D341Med (cell line): ENCODE results near the gene LRRC3.
A peak's percentile ranks its signal among the peaks of the same experiment; 100 is the strongest.

Experiments
- DNase-seq: peaks from one replicate; pipeline ENCODE4 v3.0.0; 2012; ENCODE audit warnings: low spot score

The LRRC3 gene

GRCh38 chr21:44423941-44424607 lies 31.2 kb upstream of the LRRC3 start:
- no peak for DNase-seq

DNA sequence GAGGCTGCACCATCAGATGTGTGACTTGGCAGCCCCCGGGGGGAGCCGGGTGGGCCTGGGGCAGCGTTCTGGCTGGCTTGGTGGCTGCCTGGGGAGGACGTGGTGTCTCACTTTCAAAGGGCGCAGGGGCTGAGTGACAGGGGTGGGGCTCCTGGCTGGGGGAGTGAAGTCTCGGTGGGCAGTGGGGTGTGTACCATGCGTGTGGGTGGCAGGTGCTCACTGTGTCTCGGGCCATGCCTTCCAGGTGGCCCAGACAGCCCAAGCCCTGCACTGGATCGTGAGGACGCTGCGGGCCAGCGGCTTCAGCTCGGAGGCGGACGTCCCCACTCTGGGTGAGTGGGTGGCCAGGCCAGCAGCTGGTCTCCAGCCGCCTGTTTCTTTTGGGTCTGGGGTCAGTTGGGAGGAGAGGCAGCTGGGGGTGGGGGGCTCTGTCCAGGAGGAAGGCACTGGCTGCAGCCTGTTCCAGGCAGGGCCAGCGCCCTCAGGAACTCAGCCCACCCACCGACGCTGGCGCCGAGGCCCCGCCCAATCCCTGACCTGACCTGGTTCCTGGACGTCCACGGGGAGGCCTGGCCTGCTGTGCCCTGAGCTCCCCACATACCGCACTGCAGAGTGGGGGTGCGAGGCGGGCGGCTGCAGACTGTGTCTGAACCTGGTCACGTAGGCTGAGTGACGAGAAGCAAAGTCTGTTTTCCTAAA lies 30.6 kb upstream of the LRRC3 start:
- DNase-seq: no peak

DNA sequence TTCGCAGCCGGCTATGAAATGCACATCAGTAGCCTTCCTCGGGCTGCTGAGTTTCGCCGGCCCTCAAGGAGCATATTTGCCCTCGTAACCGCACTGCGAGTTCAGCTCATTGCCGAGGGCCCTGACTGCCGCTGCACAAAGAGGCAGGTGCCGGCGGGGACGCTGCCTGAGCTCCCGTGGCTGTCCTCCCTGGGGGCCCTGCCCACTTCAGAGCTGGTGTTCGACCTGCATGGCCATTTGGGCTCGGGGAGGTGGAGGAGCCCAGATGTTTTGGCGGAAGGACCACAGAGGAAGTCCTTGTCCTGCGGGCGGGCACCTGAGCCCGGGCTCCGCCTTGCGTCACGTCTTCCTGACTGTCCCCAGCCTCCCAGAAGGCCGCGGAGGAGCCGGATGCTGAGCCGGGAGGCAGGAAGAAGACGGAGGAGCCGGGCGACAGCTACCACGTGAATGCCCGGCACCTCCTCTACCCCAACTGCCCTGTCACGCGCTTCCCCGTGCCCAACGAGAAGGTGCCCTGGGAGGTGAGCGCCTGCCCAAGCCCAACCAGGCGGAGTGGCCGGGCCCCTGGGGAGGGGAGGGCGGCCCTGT lies 29.9 kb upstream of the LRRC3 start:
- no peak for DNase-seq

- no peak for DNase-seq
These were observed 29.2 kb upstream of the LRRC3 start for GRCh38 chr21:44425895-44426662.

GRCh38 chr21:44426663-44427191 lies 28.6 kb upstream of the LRRC3 start:
- DNase-seq: no peak

DNA sequence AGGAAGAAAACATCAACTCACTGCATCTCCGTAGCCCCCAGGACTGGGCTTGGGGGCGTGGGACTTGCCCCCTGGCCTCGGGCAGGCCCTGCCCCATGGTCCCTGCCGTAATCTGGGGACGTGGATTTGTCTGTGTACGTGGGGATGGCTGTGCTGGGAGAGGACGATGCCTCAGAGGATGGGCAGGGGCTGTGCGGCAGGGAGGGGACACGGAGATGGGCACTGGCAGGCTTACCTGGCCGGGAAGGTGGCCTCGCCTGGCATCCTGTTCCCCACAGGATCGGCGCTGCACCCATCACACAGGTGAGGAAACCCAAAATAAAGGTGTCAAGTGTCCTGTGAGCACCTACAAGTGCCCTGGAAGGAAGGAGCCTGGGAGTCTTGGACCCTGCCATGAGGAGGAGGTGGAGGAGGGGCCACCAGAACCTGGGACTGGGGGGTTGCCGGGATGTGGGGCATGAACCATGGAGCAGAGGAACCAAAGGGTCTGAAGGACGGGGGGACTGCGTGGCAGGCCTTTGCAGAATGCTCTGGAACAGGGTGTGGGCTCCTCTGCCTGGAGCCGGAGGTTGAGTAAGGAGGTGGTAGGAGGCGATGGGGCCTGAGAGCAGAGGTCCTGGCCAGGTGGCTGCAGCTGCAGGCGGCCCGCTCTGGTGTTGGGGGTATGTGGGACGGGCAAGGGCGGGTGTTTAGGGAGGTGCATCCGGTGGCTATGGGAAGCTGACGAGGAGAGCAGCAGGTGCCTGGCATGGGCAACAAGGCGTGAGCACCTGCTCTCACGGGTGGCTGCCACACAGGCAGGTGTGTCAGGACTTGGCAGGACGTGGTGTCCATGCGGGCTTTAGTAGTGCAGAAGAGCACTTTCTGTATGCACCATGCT lies 27.8 kb upstream of the LRRC3 start:
- no peak for DNase-seq

GRCh38 chr21:44428281-44428960 lies 26.9 kb upstream of the LRRC3 start:
- peak; percentile 35 for DNase-seq

- no peak for DNase-seq
These were observed 25.4 kb upstream of the LRRC3 start for GRCh38 chr21:44429894-44430293.

- no peak for DNase-seq
These were observed 24.0 kb upstream of the LRRC3 start for GRCh38 chr21:44431300-44431699.

GRCh38 chr21:44432841-44433790 lies 22.2 kb upstream of the LRRC3 start:
- no peak for DNase-seq

DNA sequence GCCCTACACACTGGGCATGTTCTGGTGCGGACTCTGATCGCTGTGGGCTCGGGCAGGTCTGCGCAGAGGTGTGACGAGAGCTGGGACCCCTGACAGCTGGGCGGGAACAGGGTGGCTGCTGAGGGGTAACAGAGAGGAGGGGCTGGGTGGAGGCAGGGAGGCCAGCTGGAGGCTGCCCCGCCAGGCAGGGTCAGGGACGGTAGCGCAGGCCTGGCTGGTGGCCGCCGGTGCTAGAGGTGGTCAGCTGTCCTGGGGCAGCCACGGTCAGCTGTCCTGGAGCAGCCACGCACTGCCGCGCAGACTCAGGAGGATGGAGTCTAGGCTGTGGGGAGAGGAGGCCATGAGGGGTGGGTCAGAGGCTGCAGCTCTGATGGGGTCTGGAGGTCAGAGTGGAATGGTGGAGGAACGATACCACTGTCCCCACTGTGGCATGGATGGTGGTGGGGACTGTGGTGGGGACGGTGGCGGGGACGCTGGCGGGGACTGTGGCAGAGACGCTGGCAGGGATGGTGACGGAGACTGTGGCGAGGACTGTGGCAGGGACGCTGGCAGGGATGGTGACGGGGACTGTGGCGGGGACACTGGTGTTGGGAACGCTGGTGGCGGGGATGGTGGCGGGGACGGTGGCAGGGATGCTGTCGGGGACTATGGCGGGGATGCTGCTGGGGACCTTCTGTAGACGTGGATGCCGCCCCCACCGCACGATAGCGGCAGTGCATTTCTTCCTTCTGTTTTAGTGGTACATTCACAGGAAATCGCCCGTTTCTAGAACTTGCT lies 21.3 kb upstream of the LRRC3 start:
- no peak for DNase-seq

DNA sequence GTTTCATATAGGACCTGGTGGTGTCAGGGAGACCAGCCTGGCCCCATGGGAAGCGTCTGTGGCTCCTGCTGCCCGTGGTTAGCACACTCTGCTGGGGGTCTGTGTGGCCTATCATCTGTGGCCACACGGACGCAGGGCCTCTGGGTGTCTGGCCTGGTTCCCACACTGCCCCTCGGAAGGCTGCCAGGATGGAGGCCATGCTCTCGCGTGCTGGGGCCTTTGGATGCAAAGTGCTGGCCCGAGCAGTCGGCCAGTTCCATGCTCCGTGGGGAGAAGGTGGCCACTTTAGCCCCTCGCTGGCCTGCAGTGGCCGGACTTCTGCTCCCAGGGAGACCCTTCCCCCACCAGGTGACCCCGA lies 20.8 kb upstream of the LRRC3 start:
- no peak for DNase-seq

- no peak for DNase-seq
These were observed 20.2 kb upstream of the LRRC3 start for GRCh38 chr21:44434936-44435635.

DNA sequence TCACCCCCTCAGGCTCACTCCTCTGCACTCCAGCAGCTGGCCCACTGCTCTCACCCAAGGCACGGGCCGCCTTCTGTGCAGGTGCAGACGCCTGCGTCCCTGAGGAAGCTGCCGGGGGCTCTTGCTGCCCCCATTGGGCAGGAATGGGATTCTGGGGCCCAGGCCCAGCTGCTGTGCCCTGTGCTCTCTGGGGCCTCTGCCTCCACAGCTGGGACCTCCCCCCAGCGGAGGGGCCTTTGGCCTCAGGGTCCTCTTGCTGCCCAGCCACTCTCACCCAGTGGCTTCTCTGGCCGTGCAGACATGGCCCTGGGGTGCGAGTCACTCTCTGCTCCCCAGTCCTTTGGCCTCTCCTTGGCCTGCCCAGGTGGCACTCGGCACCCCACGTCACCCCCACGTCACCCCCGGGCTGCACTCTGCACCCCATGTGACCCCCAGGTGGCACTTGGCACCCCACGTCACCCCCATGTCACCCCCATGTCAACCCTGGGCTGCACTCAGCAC lies 19.1 kb upstream of the LRRC3 start:
- no peak for DNase-seq

- no peak for DNase-seq
These were observed 18.4 kb upstream of the LRRC3 start for GRCh38 chr21:44436958-44437357.

DNA sequence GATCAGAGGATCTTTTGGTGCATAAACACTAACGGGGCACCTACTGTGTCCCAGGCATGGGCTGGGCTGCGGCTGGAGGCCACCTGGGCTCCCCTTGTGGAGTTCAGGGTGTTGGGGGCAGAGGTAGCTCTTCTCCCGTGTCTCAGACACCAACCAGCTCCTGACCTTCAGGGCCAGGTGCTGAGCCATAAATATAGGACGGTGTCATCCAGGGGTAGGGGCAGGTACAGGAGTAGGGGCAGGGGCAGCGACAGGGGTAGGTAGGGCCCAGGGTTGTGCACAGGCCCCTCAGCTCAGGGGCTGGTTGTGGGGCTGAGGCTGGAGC lies 18.0 kb upstream of the LRRC3 start:
- no peak for DNase-seq

DNA sequence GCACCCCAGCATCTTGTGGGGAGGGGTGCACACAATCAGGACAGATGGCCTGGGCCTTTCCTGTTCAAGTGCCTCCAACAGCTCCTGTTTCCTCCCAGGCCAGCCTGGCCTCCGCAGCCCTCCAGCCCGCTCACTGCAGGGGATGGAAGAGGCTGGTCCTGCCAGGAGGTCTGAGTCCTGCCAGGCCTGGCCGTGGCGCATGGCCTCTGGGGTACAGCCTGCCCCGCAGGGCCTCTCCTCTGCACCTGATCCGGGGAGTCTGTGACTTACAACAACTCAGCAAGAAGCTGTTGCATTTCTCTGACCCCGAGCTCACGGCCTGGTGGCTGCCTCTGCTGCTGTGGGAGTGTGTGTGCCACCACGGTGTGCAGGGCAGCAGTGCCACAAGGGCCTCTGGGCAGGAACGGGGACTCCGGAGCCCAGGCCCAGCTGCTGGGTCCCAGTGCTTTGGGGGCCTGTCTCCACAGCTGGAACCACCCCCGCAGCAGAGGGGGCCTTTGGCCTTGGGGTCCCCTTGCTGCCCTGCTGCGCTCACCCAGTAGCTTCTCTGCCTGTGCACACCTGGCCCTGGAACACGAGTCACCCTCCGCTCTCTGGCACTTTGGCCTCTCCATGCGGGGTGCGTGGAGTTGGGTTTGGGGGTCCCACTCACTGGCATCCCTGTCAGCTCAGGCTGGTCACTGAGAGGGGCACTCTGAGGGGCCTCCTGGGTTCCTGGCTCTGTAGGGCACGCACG lies 17.4 kb upstream of the LRRC3 start:
- DNase-seq: no peak
